HEK293T (cell line): ENCODE data around the gene L1CAM.

Source experiments
- CTCF ChIA-PET: fragments of 350-600 bp; formaldehyde crosslinking; extraction: SDS; loops from one replicate; lab custom pipeline; 2021; ENCODE audit warnings: antibody characterized with exemption, inconsistent platforms; lab: Yijun Ruan, JAX
- POLR2A ChIA-PET: fragments of 350-600 bp; formaldehyde crosslinking; extraction: SDS; loops from one replicate; lab custom pipeline; 2020; ENCODE audit warnings: antibody characterized with exemption, inconsistent platforms; lab: Yijun Ruan, JAX
- DNase-seq: peaks from one replicate; pipeline ENCODE4 v3.0.0; 2012; ENCODE audit warnings: mixed read lengths; ENCODE audit errors: extremely low spot score
- ARNT ChIP-seq: fragments of 450-650 bp; IDR thresholded peaks from 2 replicates; pipeline ENCODE4 v1.6.1; 2017; ENCODE audit warnings: mild to moderate bottlenecking
- BHLHE40 ChIP-seq: fragments of 450-650 bp; IDR thresholded peaks from 2 replicates; pipeline ENCODE4 v1.6.1; 2016; ENCODE audit warnings: mild to moderate bottlenecking, moderate library complexity, borderline replicate concordance
- CTBP1 ChIP-seq: fragments of 450-650 bp; IDR thresholded peaks from 2 replicates; pipeline ENCODE4 v1.6.1; 2016; ENCODE audit warnings: borderline replicate concordance
- ELF4 ChIP-seq: fragments of 450-650 bp; IDR thresholded peaks from 2 replicates; pipeline ENCODE4 v1.6.1; 2017; ENCODE audit warnings: antibody characterized with exemption
- FOXA1 ChIP-seq: fragments of 450-650 bp; IDR thresholded peaks from 2 replicates; pipeline ENCODE4 v1.6.1; 2016; ENCODE audit warnings: mild to moderate bottlenecking
- FOXK2 ChIP-seq: fragments of 450-650 bp; IDR thresholded peaks from 2 replicates; pipeline ENCODE4 v1.6.1; 2016; ENCODE audit warnings: mild to moderate bottlenecking
- FOXM1 ChIP-seq: fragments of 450-650 bp; IDR thresholded peaks from 2 replicates; pipeline ENCODE4 v1.6.1; 2017; ENCODE audit warnings: mild to moderate bottlenecking, borderline replicate concordance
- HDGF ChIP-seq: fragments of 450-650 bp; IDR thresholded peaks from 2 replicates; pipeline ENCODE4 v1.6.1; 2017; ENCODE audit warnings: antibody characterized with exemption, borderline replicate concordance
- L3MBTL2 ChIP-seq: fragments of 450-650 bp; conservative IDR thresholded peaks from 2 replicates; pipeline ENCODE4 v1.6.1; 2016; ENCODE audit warnings: mild to moderate bottlenecking
- LEF1 ChIP-seq: fragments of 450-650 bp; IDR thresholded peaks from 2 replicates; pipeline ENCODE4 v1.6.1; 2017; ENCODE audit warnings: mild to moderate bottlenecking, borderline replicate concordance
- NFRKB ChIP-seq: fragments of 450-650 bp; IDR thresholded peaks from 2 replicates; pipeline ENCODE4 v1.6.1; 2016; ENCODE audit warnings: mild to moderate bottlenecking, moderate library complexity
- PKNOX1 ChIP-seq: fragments of 450-650 bp; IDR thresholded peaks from 2 replicates; pipeline ENCODE4 v1.6.1; 2016
- SP1 ChIP-seq: fragments of 450-650 bp; IDR thresholded peaks from 2 replicates; pipeline ENCODE4 v1.6.1; 2017
- SUZ12 ChIP-seq: fragments of 450-650 bp; IDR thresholded peaks from 2 replicates; pipeline ENCODE4 v1.6.1; 2016; ENCODE audit warnings: mild to moderate bottlenecking
- TARDBP ChIP-seq: fragments of 450-650 bp; IDR thresholded peaks from 2 replicates; pipeline ENCODE4 v1.6.1; 2016
- ZNF384 ChIP-seq: fragments of 450-650 bp; IDR thresholded peaks from 2 replicates; pipeline ENCODE4 v1.6.1; 2016

L1CAM gene

GRCh38 chrX:153884590-153884989, 1.4 kb downstream of the L1CAM start:
- CTCF ChIA-PET = interaction anchor here (1.9 kb wide), 1 partner anchor 62 kb away, joined by 4 read pairs; no protein-coding TSS in a partner anchor
- no peak for DNase-seq
- TF ChIP-seq FOXA1 (no peak), LEF1 (no peak), CTBP1 (no peak), BHLHE40 (no peak)
- POLR2A ChIA-PET = no interaction called here

DNA sequence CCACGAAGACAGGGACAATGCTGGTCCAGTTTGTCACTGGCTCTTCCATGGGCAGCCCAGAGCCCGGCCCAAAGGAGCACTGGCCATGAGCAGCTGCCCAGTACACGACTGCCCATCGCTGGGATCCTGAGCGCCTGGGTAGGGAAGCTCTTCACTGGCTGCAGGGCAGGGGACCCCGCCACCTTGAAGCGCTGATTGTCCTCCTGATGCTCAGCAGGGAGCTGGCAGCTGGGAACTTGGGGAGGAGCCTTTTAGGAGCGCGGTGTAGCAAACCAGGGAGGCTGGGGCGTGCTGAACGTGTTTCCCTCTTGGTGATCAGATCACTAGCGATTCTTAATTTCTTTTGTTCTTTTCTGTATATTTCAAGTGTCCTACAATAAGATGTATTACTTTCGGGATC, 1.8 kb downstream of the L1CAM start:
- no peak for DNase-seq
- POLR2A ChIA-PET = no interaction called here
- CTCF ChIA-PET = interaction anchor here (1.9 kb wide), 1 partner anchor 63 kb away, joined by 4 read pairs; no protein-coding TSS in a partner anchor
- TF ChIP-seq LEF1 (no peak), ELF4 (no peak), NFRKB (no peak), FOXK2 (no peak), SP1 (no peak), PKNOX1 (no peak), TARDBP (no peak)

DNA sequence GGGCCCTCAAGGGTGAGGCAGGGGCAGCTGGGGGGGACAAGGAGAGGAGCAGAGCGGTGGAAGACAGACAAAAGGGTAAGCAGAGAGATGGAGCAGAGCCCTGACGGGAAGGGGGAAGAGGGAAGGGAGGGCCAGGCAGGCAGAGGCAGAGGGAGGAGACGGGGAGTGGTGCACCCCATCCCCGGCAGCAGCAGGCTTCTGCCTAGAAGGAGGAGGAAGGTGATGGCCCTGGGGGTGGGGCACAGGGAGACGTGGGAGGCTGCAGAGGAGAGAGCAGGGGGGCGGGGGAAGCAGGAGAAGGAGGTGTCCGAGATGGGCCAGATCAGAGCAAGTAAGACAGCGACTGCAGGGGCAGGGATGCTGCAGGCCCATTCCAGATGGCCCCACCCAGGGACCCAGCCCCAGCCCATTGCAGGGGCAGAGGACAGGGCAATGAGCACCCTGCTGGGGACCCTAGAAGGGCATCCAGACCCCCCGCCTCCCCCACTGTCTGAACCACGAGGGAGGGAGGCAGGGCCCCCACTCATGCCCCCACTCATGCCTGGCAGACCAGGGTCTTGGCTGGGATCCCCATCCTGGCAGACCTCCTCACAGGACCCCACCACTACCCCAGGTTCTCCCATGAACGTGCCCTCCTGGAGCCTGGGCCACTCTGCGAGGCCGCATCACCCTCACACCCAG, 2.7 kb downstream of the L1CAM start:
- DNase-seq = no peak
- ChIA-PET CTCF (no interaction called here), POLR2A (no interaction called here)
- no peak for TF ChIP-seq L3MBTL2
- TF ChIP-seq ELF4 = no peak
- TF ChIP-seq TARDBP = no peak
- no peak for TF ChIP-seq LEF1
- TF ChIP-seq FOXK2 = no peak
- no peak for TF ChIP-seq SUZ12
- no peak for TF ChIP-seq BHLHE40
- no peak for TF ChIP-seq HDGF
- no peak for TF ChIP-seq ARNT
- no peak for TF ChIP-seq PKNOX1
- no peak for TF ChIP-seq SP1
- no peak for TF ChIP-seq ZNF384
- TF ChIP-seq NFRKB = no peak
- TF ChIP-seq FOXA1 = no peak
- TF ChIP-seq FOXM1 = no peak
- TF ChIP-seq CTBP1 = no peak

DNA sequence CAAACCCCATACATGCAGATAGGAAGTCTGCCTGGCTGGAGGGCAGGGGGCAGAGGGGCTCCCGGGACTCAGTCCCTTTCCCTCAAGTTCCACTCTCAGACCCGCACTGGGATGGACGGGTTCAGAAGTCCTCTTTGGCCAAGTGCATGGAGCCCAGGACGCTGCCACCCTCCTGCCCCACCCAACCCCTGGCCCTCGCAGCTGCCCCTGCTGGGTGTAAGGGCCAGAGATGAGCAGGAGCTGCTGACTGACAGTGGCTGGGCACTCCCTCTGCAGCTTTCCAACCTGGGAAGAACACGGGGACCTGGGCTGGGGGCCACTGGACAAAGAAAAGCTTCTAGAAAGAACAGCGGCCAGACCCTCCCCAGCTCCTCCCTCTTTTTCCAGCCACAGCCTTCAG, 3.4 kb downstream of the L1CAM start:
- TF ChIP-seq PKNOX1 (no peak), NFRKB (no peak), FOXM1 (no peak), SP1 (no peak), LEF1 (no peak), HDGF (no peak), ELF4 (no peak)
- CTCF ChIA-PET = no interaction called here
- POLR2A ChIA-PET = no interaction called here
- DNase-seq = no peak

DNA sequence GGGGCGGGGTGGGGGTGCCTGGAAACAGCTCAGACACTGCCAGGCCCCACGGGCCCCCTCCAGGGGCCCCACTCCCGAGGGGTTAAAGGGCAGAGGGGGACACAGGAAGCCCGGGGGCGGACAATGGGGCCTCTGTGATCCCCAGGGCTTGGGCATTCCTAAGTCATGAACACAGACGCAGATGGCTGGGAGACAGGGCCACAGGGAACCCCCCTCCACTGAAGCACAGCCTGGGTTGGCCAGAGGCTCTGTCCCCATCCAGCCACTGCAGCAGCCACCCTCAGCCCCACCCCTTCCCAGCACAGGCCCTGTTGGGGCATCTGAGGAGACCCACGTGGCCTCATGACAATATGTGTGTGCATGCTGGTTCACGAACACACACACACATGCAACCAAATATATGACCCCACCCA, 3.9 kb downstream of the L1CAM start:
- CTCF ChIA-PET = no interaction called here
- POLR2A ChIA-PET = no interaction called here

More for the DNA sequence above, 3.9 kb downstream of the L1CAM start:
- TF ChIP-seq TARDBP (no peak), ARNT (no peak), ZNF384 (no peak), LEF1 (no peak), ELF4 (no peak), L3MBTL2 (no peak), SP1 (no peak), NFRKB (no peak), HDGF (no peak), PKNOX1 (no peak), SUZ12 (no peak)
- DNase-seq = no peak
